ENCODE data around the gene NPPA. TPM values are rescaled to one million over a fixed set of nuclear protein-coding genes. Genes with fewer than 3 reads are reported as not detected.

The NPPA gene
- total and polyA plus RNA-seq, 9 of the 15 experiments (the other 6 are each of a cell fraction or from before 2014, with no cell fraction given): not detected

- Histone ChIP-seq H3K9ac (ENCODE audit: insufficient read depth in 1 of 2, low read depth in 2 of 2, low read length in 2 of 2) (no peak overlapping the region), H3K4me3 (no peak overlapping the region), H3K27me3 (ENCODE audit: control insufficient read depth in 2 of 2, insufficient read depth in 2 of 2, low read length in 2 of 2) (peaks cover 29 to 48% of the 10 kb centered on the region in 2 experiments; a peak in 4 of 5 replicates), H3K27ac (ENCODE audit: extremely low read depth, low read depth, low read length) (no peak overlapping the region), H2AFZ (ENCODE audit: low read depth, low read length) (no peak overlapping the region), H3K9me3 (replicated peaks; ENCODE audit: control insufficient read depth, insufficient read depth, low read depth, low read length) (no peaks in the 10 kb centered on the region), H3K9me1 (ENCODE audit: control insufficient read depth, insufficient read depth, low read length) (no peaks in the 10 kb centered on the region), H3K79me2 (ENCODE audit: control insufficient read depth, insufficient read depth, low read length) (no peaks in the 10 kb centered on the region), H4K20me1 (replicated peaks; ENCODE audit: control insufficient read depth, insufficient read depth, low read length) (peaks cover 16% of the 10 kb centered on the region), H3K4me1 (replicated peaks in 1 of 2; ENCODE audit: control insufficient read depth in 2 of 2, insufficient read depth in 2 of 2, low read length in 2 of 2) (peaks cover 6 to 18% of the 10 kb centered on the region in 2 experiments; a peak in 4 of 5 replicates), H3K36me3 (ENCODE audit: control insufficient read depth, insufficient read depth, low read length) (no peaks in the 10 kb centered on the region), H3K4me2 (ENCODE audit: insufficient read depth, low read length) (no peak overlapping the region)
- BruUV-seq (replicated peaks): no TSS peak
- CTCF ChIA-PET (ENCODE audit: low intra/inter-chr PET ratio): no interaction called here
- FAIRE-seq: no peak
- DNase-seq (ENCODE audit: extremely low read depth in 1 of 4, low spot score in 3 of 4): no peak
- WGBS (ENCODE audit: insufficient coverage, low coverage, missing lambda C conversion rate): 3% methylated on average over 8 of the region's 8 CpGs
- intact Hi-C loops (cut with micrococcal nuclease): no loop called here
- in situ Hi-C loops (cut with MboI): no loop called here
- no peak for ATAC-seq
- POLR2A ChIA-PET: interaction anchor here (1.0 to 8.8 kb wide), 3 partner anchors 31 to 53 kb away, joined by 3 to 96 read pairs (median 4); no protein-coding TSS in a partner anchor
- no peak for TF ChIP-seq SRF (CRISPR knock-in tag; IDR thresholded peaks at IDR 0.05)
- TF ChIP-seq ZNF121 (CRISPR knock-in tag; conservative IDR thresholded peaks at IDR 0.05): no peak
- TF ChIP-seq COPS2 (conservative IDR thresholded peaks at IDR 0.05): no peak
- no peak for TF ChIP-seq PCBP1 (IDR thresholded peaks at IDR 0.05; ENCODE audit: low read depth, low read length, poor library complexity, severe bottlenecking)
- TF ChIP-seq GATAD2B (IDR thresholded peaks at IDR 0.05; ENCODE audit: borderline replicate concordance): no peak
- TF ChIP-seq ZKSCAN1 (IDR thresholded peaks at IDR 0.05; ENCODE audit: low read depth, low read length): no peak
- TF ChIP-seq POLR3G (IDR thresholded peaks at IDR 0.05; ENCODE audit: extremely low read depth, insufficient read length, insufficient replicate concordance): no peak
- no peak for TF ChIP-seq CREB1 (IDR thresholded peaks at IDR 0.05)
- TF ChIP-seq CREB1 (CRISPR knock-in tag; IDR thresholded peaks at IDR 0.05): no peak
Observed at GRCh38 chr1:11855430-11855829, 7.8 kb upstream of the NPPA start.

All from K562 (cell line).